H9 (cell line): ENCODE data around the gene SLC12A3. TPM values are rescaled to one million over a fixed set of nuclear protein-coding genes. Genes with fewer than 3 reads are reported as not detected.
A peak's percentile ranks its signal among the peaks of the same experiment; 100 is the strongest.

Experiments used
- DNase-seq: peaks from one replicate; pipeline ENCODE4 v3.0.0-alpha.2; 2017
- H2AFZ ChIP-seq: one replicate; pipeline ENCODE4 v1.6.1; 2013; ENCODE audit warnings: mild to moderate bottlenecking, low read length, control low read depth, moderate library complexity
- H2AK5ac ChIP-seq: 2 replicates; pipeline ENCODE4 v1.6.1; 2013; ENCODE audit warnings: low read length, control low read depth, mixed read lengths; ENCODE audit not compliant: insufficient read length
- H2BK120ac ChIP-seq: one replicate; pipeline ENCODE4 v1.6.1; 2013; ENCODE audit warnings: low read depth, mild to moderate bottlenecking, low read length, control low read depth, inconsistent platforms; ENCODE audit not compliant: poor library complexity, severe bottlenecking
- H2BK12ac ChIP-seq: 2 replicates; pipeline ENCODE4 v1.6.1; 2013; ENCODE audit warnings: low read length, control low read depth, mixed read lengths, low read depth; ENCODE audit not compliant: insufficient read length
- H2BK15ac ChIP-seq: 2 replicates; pipeline ENCODE4 v1.6.1; 2013; ENCODE audit warnings: low read depth, low read length, control low read depth
- H2BK20ac ChIP-seq: one replicate; pipeline ENCODE4 v1.6.1; 2013; ENCODE audit warnings: low read depth, mild to moderate bottlenecking, low read length, control low read depth, inconsistent platforms; ENCODE audit not compliant: poor library complexity, severe bottlenecking
- H2BK5ac ChIP-seq: 2 replicates; pipeline ENCODE4 v1.6.1; 2013; ENCODE audit warnings: low read length, control low read depth, mixed read lengths; ENCODE audit not compliant: insufficient read length
- H3K14ac ChIP-seq: 2 replicates; pipeline ENCODE4 v1.6.1; 2013; ENCODE audit warnings: low read length, control low read depth; ENCODE audit not compliant: insufficient read depth
- H3K18ac ChIP-seq: 2 replicates; pipeline ENCODE4 v1.6.1; 2013; ENCODE audit warnings: low read depth, mild to moderate bottlenecking, mixed read lengths, low read length, control low read depth; ENCODE audit not compliant: insufficient read length
- H3K23ac ChIP-seq: 2 replicates; pipeline ENCODE4 v1.6.1; 2013; ENCODE audit warnings: low read length, control low read depth, mixed read lengths, low read depth; ENCODE audit not compliant: insufficient read length
- H3K23me2 ChIP-seq: 2 replicates; pipeline ENCODE4 v1.6.1; 2013; ENCODE audit warnings: low read depth, mild to moderate bottlenecking, mixed read lengths, low read length, control low read depth; ENCODE audit not compliant: insufficient read length, poor library complexity, severe bottlenecking
- H3K27ac ChIP-seq: 2 replicates; pipeline ENCODE4 v1.5.1; 2013; ENCODE audit warnings: low read length, control low read depth, mixed read lengths, low read depth; ENCODE audit not compliant: insufficient read length
- H3K27me3 ChIP-seq: 2 replicates; pipeline ENCODE4 v1.6.1; 2013; ENCODE audit warnings: low read length, control low read depth, inconsistent platforms; ENCODE audit not compliant: insufficient read depth
- H3K4ac ChIP-seq: 2 replicates; pipeline ENCODE4 v1.6.1; 2013; ENCODE audit warnings: low read depth, mild to moderate bottlenecking, control low read depth, inconsistent platforms, low read length, moderate library complexity
- H3K4me1 ChIP-seq: 2 replicates; pipeline ENCODE4 v1.6.1; 2013; ENCODE audit warnings: low read length, control low read depth, inconsistent platforms; ENCODE audit not compliant: insufficient read depth
- H3K4me2 ChIP-seq: 2 replicates; pipeline ENCODE4 v1.6.1; 2013; ENCODE audit warnings: low read length, control low read depth, mixed read lengths; ENCODE audit not compliant: insufficient read length, insufficient read depth
- H3K56ac ChIP-seq: 2 replicates; pipeline ENCODE4 v1.6.1; 2013; ENCODE audit warnings: low read depth, mild to moderate bottlenecking, mixed read lengths, low read length, control low read depth; ENCODE audit not compliant: insufficient read length
- H3K79me1 ChIP-seq: 2 replicates; pipeline ENCODE4 v1.6.1; 2013; ENCODE audit warnings: low read depth, mild to moderate bottlenecking, moderate library complexity, low read length, control low read depth, inconsistent platforms; ENCODE audit not compliant: insufficient read depth, poor library complexity, severe bottlenecking
- H3K79me2 ChIP-seq: 2 replicates; pipeline ENCODE4 v1.6.1; 2013; ENCODE audit warnings: low read length, control low read depth, inconsistent platforms; ENCODE audit not compliant: insufficient read depth
- H3K9ac ChIP-seq: 2 replicates; pipeline ENCODE4 v1.6.1; 2013; ENCODE audit warnings: low read length, control low read depth, mixed read lengths; ENCODE audit not compliant: insufficient read length; ENCODE audit errors: extremely low read depth
- H3K9me3 ChIP-seq: one replicate; pipeline ENCODE4 v1.6.1; 2013; ENCODE audit warnings: low read depth, low read length, inconsistent platforms; ENCODE audit not compliant: control insufficient read depth
- H3T11ph ChIP-seq: one replicate; pipeline ENCODE4 v1.6.1; 2013; ENCODE audit warnings: mild to moderate bottlenecking, low read length, control low read depth, inconsistent platforms
- H4K20me1 ChIP-seq: one replicate; pipeline ENCODE4 v1.6.1; 2013; ENCODE audit not compliant: control insufficient read depth, insufficient read length, insufficient read depth
- H4K5ac ChIP-seq: 2 replicates; pipeline ENCODE4 v1.6.1; 2013; ENCODE audit warnings: low read depth, mild to moderate bottlenecking, mixed read lengths, low read length, control low read depth; ENCODE audit not compliant: insufficient read length
- H4K8ac ChIP-seq: replicated peaks from 2 replicates; pipeline ENCODE4 v1.6.1; 2013; ENCODE audit warnings: low read length, control low read depth, mixed read lengths, low read depth; ENCODE audit not compliant: insufficient read length
- H4K91ac ChIP-seq: 2 replicates; pipeline ENCODE4 v1.6.1; 2013; ENCODE audit warnings: low read depth, mild to moderate bottlenecking, moderate library complexity, mixed read lengths, low read length, control low read depth; ENCODE audit not compliant: insufficient read length
- H3K27ac Mint-ChIP-seq, 3 experiments: 2 replicates in 2 of 3; 3 replicates in 1 of 3; pipeline ENCODE4 v1.8.0; 2020 to 2021; ENCODE audit warnings: mixed read lengths in 3 of 3, mild to moderate bottlenecking in 1 of 3, moderate library complexity in 1 of 3
- H3K27me3 Mint-ChIP-seq: 2 replicates; pipeline ENCODE4 v1.8.0; 2021; ENCODE audit warnings: low read depth, mild to moderate bottlenecking, moderate library complexity, mixed read lengths
- H3K36me3 Mint-ChIP-seq, 3 experiments: 2 replicates in 2 of 3; 3 replicates in 1 of 3; pipeline ENCODE4 v1.8.0; 2020 to 2021; ENCODE audit warnings: low read depth in 3 of 3, mixed read lengths in 3 of 3; ENCODE audit not compliant: insufficient read depth in 1 of 3
- H3K4me1 Mint-ChIP-seq, 2 experiments: 2 replicates each; pipeline ENCODE4 v1.8.0; 2020; ENCODE audit warnings: mixed read lengths in 2 of 2
- H3K4me3 Mint-ChIP-seq, 2 experiments: 2 replicates in 1 of 2; 3 replicates in 1 of 2; pipeline ENCODE4 v1.8.0; 2020 to 2021; ENCODE audit warnings: mild to moderate bottlenecking in 2 of 2, mixed read lengths in 2 of 2, moderate library complexity in 1 of 2
- H3K9me3 Mint-ChIP-seq, 2 experiments: 2 replicates in 1 of 2; 3 replicates in 1 of 2; pipeline ENCODE4 v1.8.0; 2020; ENCODE audit warnings: mild to moderate bottlenecking in 2 of 2, mixed read lengths in 2 of 2, moderate library complexity in 1 of 2
- CTCF ChIP-seq: fragments of 200-600 bp; sonication (generic); conservative IDR thresholded peaks from 3 replicates; pipeline ENCODE4 v1.8.0; 2021; ENCODE audit warnings: antibody characterized with exemption, mild to moderate bottlenecking
- WGBS: extraction: QIAGEN DNeasy Blood & Tissue Kit; methylation state at CpG from one replicate; pipeline ENCODE4 v1.1.7; 2013; ENCODE audit warnings: missing lambda C conversion rate, low lambda C conversion rate, mixed read lengths; ENCODE audit not compliant: insufficient read length; ENCODE audit errors: extremely low coverage; 5-methylcytosine and 5-hydroxymethylcytosine counted together
- total RNA-seq: library from RNA; stranded (reverse); gene quantifications from 2 replicates; pipeline ENCODE4 v1.2.1, GENCODE V29; 2021

SLC12A3 gene
- total RNA-seq, 1 experiment from 2014 or later, result not detected

GRCh38 chr16:56862776-56863175 is 2.2 kb upstream of the SLC12A3 start:
- no peak overlapping the region for H3T11ph ChIP-seq
- Mint-ChIP-seq H3K4me1 (peaks cover 18 to 22% of the 10 kb centered on the region in 2 experiments), H3K27ac (peak overlapping the region in 2 of 3 experiments; percentile 30 to 50; a peak in 2 of 7 replicates), H3K27me3 (no peaks in the 10 kb centered on the region), H3K36me3 (no peaks in the 10 kb centered on the region), H3K9me3 (no peaks in the 10 kb centered on the region; a peak in 1 of 5 replicates), H3K4me3 (no peak overlapping the region)
- no peak for TF ChIP-seq CTCF
- no peaks in the 10 kb centered on the region; the same call in 1 of the 2 replicates for H3K4me1 ChIP-seq
- no peak for DNase-seq
- no peak overlapping the region for H2BK120ac ChIP-seq
- no peak overlapping the region for H3K18ac ChIP-seq
- no peak overlapping the region for H2AFZ ChIP-seq
- H4K91ac ChIP-seq, result no peak overlapping the region
- H2BK12ac ChIP-seq, result no peak overlapping the region
- H4K8ac ChIP-seq, result no peak overlapping the region
- no peaks in the 10 kb centered on the region for H3K79me2 ChIP-seq
- H3K9me3 ChIP-seq, result no peaks in the 10 kb centered on the region
- no peak overlapping the region for H2BK20ac ChIP-seq
- no CpG with 5 or more reads among the region's 5 CpGs for WGBS
- no peaks in the 10 kb centered on the region for H3K79me1 ChIP-seq
- H3K23ac ChIP-seq, result no peak overlapping the region
- no peak overlapping the region for H3K27ac ChIP-seq
- H4K5ac ChIP-seq, result no peak overlapping the region
- H3K9ac ChIP-seq, result no peak overlapping the region
- H3K14ac ChIP-seq, result no peak overlapping the region
- H4K20me1 ChIP-seq, result no peaks in the 10 kb centered on the region
- no peaks in the 10 kb centered on the region for H3K27me3 ChIP-seq
- H2BK15ac ChIP-seq, result no peak overlapping the region
- no peak overlapping the region for H3K4me2 ChIP-seq
- H3K56ac ChIP-seq, result no peak overlapping the region
- no peak overlapping the region for H3K4ac ChIP-seq
- H3K23me2 ChIP-seq, result no peaks in the 10 kb centered on the region
- H2AK5ac ChIP-seq, result no peak overlapping the region
- H2BK5ac ChIP-seq, result no peak overlapping the region
